HG02623 (cell line): ENCODE data around the gene PBX1.

Experiments used
- ATAC-seq: cut with Tn5 transposase; IDR thresholded peaks from one replicate; pipeline ENCODE4 v1.9.1; 2021; ENCODE audit warnings: moderate library complexity; ENCODE audit not compliant: unreplicated experiment

The PBX1 gene

GRCh38 chr1:164664127-164664526 lies 105.1 kb downstream of the PBX1 start:
- ATAC-seq, result no peak

DNA sequence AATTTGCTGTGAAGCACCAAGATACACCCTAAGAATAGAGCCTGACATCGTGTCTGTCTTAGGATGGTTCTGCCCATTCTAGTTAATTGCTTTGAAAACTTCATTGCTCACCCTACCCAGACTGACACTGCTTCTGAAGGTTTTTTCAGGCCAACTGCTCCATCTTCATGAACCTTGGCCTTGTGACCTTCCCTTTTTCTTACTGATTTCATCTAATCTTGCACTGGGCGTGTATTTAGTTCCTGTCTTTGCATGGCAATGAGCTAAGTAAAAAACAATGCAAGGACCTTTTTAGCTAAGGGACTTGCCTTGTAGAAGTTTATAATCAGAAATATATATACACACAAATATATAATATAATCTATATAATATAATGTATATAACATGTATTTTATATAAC lies 108.0 kb downstream of the PBX1 start:
- no peak for ATAC-seq

DNA sequence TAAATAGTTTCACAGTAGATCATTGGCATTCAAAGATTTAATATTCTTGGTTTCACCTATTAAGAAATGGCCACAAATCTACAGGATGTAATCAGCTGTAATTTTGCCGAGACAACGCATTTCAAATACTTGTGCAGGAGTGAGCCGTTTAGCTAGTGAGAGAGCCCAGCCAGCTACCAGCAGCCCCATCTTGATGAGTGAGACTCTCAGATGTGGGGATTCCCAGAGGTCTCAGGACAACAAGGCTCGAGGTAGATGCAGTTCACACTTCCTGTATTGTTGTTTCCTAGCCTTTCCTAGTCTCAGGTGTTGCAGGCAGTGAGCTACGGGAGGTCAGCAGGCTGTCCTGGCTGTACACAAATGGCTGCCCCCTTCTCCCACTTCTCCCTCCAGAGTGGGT lies 108.6 kb downstream of the PBX1 start:
- no peak for ATAC-seq

DNA sequence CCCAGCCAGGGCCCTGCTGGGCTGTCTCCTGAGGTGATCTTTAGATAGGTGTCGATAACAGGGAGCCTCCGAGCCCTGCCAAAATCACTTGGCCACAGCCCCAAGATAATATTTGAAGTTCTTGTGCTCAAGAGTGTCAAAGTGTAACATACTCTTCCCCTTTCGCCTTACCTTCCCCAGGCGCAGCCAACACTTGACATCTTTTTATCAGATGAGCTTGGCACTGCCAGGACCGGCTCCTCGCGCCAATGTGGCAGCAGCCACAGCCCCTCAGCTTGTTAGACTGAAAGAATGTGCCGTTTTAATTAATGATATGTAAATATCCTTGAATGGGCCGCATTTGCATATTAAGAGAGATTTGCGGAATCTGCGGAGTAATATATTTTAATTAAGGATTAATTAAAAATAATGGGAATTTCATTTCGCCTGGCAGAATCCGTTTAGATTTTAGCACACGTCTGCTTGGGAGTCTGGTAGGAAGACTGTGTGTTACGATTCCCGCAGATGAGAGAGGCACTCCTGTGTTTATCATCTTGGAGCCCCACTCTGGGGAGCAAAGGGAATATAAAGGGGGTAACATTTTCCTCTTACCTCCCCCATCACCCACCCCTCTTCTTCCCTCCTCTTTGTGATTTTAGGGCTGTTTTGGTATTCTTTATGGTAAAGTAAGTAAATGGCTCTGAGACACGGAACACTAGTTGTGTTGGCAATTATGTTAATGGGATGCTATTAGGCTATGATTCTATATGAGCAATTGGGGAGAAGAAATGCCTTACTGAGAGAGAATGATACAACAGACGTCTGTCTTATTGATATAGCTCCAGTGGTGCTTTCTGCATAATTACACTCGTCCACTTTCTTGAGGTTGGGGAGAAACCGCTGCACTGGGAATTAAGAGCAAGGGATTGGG lies 109.8 kb downstream of the PBX1 start:
- no peak for ATAC-seq

DNA sequence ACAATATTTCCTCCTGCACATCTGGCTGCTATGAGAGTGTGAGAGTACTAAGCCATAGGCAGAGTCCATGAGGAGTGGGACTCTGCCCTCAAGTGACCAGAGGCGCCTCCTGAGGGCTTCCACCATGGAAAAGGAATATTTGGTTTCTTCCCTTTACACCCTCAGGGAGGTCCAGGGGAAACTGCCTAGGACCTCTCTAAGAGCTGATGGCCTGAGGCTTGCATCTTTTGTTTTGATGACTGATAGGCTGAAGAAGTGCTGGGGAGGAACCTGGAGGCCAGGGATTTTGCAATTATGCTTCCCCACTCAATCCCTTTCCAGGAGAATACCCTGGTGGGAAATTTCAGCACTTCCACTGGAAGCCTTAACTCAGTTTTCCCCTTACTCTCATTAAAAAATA lies 111.0 kb downstream of the PBX1 start:
- ATAC-seq, result no peak

- no peak for ATAC-seq
These were observed 111.8 kb downstream of the PBX1 start for GRCh38 chr1:164670786-164671185.

GRCh38 chr1:164671323-164671965 lies 112.5 kb downstream of the PBX1 start:
- ATAC-seq, result no peak

- ATAC-seq, result no peak
These were observed 113.1 kb downstream of the PBX1 start for GRCh38 chr1:164671966-164672571.

DNA sequence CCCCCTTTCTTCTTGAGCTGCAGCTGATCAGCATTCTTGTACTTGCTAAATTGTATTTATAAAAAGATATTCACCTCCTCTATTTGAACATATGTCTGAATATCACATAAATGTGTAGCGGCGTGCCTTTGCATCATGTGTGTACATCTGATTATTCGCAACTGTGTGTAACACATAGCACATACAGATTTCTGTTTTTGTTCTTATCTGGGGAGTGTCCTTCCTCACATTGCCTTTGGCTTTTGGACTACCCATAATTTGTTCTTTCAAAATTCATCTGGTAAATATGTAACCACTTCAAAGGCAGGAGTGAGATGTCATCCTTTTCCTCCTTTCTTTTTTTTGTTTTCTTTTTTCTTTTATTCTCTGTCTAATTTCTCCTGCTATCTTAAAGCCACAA lies 113.6 kb downstream of the PBX1 start:
- ATAC-seq, result no peak

DNA sequence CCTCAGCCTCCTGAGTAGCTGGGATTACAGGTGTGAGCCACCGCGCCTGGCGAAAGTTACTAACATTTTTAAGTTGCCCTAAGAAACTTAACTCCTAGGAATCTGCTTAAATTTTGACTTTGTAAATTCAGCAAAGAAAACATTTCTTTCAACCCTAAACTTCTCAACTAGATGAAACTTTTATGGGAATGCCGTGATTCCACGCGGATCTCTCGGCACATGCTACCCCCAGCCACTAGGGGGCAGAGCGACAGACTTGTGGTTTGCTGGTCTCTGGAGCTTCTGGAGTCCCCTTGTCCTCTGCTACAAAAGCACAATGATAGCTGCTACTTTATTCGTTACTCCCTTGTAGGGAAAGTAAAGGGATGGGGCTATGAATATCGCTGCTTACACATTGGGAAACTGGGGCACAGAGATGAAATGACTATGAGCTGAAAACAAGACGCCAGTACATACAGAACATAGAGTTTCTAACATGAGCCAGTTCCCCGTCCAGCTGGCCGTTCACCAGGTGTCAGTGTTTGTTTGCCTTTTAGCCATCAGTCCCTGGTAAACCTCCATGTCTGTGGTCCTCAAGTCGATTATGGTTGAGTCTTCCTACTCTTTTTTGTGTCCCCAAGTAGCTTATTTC lies 114.7 kb downstream of the PBX1 start:
- no peak for ATAC-seq

- no peak for ATAC-seq
These were observed 116.4 kb downstream of the PBX1 start for GRCh38 chr1:164675342-164675904.

GRCh38 chr1:164678136-164678700 lies 119.2 kb downstream of the PBX1 start:
- no peak for ATAC-seq

DNA sequence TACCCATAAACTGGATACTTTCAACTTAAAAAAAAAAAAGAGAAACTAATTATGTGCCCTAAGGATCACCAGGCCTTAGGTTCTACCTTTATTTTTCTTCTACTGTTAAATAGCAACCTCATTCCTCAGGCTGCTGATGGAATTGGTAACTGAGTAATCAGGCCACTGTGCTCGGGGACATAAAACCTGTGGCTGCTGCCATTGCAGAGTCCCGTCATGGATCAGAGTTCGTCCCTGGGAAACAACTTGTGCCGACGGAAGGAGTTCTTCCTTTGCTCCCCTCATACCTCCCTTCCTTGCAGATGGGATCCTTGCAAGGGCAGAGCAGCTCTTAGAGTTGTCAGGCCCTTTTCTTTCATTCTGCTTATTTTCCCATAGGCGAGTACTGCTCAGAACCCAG lies 123.6 kb downstream of the PBX1 start:
- ATAC-seq, result no peak

- no peak for ATAC-seq
These were observed 124.3 kb downstream of the PBX1 start for GRCh38 chr1:164683235-164683634.

DNA sequence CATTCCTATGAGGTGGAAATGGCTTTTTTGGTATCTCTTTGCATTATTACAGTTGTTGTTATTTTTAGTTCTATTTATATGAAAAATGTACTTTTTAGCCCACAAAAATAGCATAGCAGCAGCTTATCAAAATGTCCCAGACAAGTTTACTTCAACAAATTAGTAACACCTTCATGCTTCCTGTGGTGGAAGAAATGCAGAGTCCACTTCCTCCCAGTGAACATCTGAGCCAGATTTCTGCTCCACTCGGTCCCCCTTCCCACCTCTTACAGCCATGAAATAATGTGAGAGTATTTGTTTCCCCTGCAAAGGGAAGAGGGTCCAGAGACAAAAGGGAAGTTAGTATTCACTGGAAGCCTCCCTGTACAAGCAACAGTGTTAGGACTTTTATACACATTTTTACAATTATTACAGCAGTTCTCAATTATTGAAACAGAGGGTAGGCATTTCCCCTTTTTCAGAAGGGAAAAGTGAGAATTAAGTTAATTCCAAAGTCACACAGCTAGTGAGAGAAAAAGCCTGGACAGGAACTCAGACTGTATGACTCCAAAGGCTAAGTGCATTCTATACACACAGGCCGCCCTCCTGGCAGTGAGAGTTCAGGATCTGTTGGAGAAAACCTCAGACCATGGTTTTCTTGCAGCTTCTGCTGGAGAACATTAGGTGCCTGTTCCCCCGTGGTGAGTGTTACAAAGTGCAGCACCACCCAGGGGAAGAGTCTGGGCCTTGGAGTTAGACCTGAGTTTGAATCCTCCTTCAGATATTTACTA lies 126.5 kb downstream of the PBX1 start:
- ATAC-seq, result no peak

- no peak for ATAC-seq
These were observed 128.8 kb downstream of the PBX1 start for GRCh38 chr1:164687777-164688176.

GRCh38 chr1:164688791-164689190 lies 129.8 kb downstream of the PBX1 start:
- no peak for ATAC-seq

DNA sequence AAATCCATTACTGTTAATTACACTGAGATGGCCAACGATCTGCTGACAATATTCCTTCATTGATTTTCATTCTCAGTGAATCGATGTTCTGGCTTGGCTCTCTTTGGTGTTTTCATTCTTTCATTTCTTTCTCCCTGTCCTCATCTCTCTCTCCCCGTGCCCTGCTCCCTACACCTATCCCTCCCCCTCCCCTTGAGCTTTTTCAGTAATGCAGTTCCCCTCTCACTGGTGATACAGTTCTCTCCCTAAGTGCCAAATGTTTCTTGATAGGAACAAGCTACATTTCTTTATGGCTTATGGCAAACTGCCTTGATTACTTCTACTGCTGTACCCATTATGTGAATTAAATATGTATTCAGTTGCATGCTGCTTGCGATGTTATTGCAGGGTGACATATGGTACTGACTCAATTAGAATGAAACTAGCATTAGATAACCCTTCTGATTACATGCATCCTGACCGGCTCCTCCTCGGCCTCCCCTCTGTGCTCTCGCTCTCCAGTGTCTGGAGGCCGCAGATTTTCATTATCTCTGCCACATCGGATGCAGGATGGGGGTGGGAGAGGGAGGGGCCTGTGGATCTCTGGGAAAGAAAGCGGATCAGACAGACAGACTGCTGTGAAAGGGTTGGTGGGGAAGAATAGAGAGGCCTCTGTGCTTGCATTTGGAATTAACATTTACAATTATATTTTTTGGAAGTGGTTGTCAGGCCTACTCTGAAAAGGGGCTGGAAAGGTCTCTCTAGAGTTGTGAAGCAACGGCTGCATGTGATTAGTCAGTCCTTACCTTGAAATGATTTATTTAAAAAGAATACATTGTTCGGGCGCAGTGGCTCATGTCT lies 130.9 kb downstream of the PBX1 start:
- no peak for ATAC-seq

- ATAC-seq, result no peak
These were observed 133.4 kb downstream of the PBX1 start for GRCh38 chr1:164692420-164692819.
